GM12878 (cell line): ENCODE data around the gene FAM227A.

Experiments
- BHLHE40 ChIP-seq, 2 experiments: fragments of 450-650 bp in 1 of 2; IDR thresholded peaks; 2 replicates each; pipeline ENCODE4 v1.6.1; 2011 to 2017; ENCODE audit warnings: low read depth in 2 of 2, borderline replicate concordance in 1 of 2, improper control_type of control experiment in 1 of 2, low read length in 1 of 2, mild to moderate bottlenecking in 1 of 2
- CTCF ChIP-seq, 3 experiments: IDR thresholded peaks in 2 of 3; conservative IDR thresholded peaks in 1 of 3; 2 replicates each; pipeline ENCODE4 v1.5.1; 2011; ENCODE audit warnings: low read depth in 3 of 3, low read length in 3 of 3, mild to moderate bottlenecking in 3 of 3, control low read depth in 2 of 3, moderate library complexity in 2 of 3, inconsistent platforms in 1 of 3, mixed read lengths in 1 of 3; ENCODE audit not compliant: control insufficient read depth in 2 of 3, insufficient read depth in 1 of 3; ENCODE audit errors: extremely low read depth in 1 of 3
- FOXM1 ChIP-seq: IDR thresholded peaks from 2 replicates; pipeline ENCODE4 v1.6.1; 2012; ENCODE audit warnings: low read depth, mild to moderate bottlenecking, inconsistent platforms, low read length, moderate library complexity
- HDGF ChIP-seq: fragments of 450-650 bp; IDR thresholded peaks from 2 replicates; pipeline ENCODE4 v1.6.1; 2016; ENCODE audit warnings: antibody characterized with exemption
- MLLT1 ChIP-seq: fragments of 450-650 bp; IDR thresholded peaks from 2 replicates; pipeline ENCODE4 v1.6.1; 2016; ENCODE audit warnings: mild to moderate bottlenecking
- SKIL ChIP-seq: fragments of 450-650 bp; IDR thresholded peaks from 2 replicates; pipeline ENCODE4 v1.6.1; 2017; ENCODE audit warnings: mild to moderate bottlenecking, low read depth, inconsistent platforms; ENCODE audit not compliant: poor library complexity, severe bottlenecking

GRCh38 chr22:38564669-38565068, 91.5 kb downstream of the FAM227A start:
- TF ChIP-seq CTCF (IDR thresholded peaks at IDR 0.05 in 2 of 3, conservative IDR thresholded peaks at IDR 0.05 in 1 of 3; ENCODE audit: control insufficient read depth in 2 of 3, extremely low read depth in 1 of 3, insufficient read depth in 1 of 3, low read depth in 3 of 3, low read length in 3 of 3) (no peak), MLLT1 (no peak), SKIL (no peak), FOXM1 (no peak), HDGF (no peak), BHLHE40 (IDR thresholded peaks at IDR 0.05; ENCODE audit: borderline replicate concordance in 1 of 2, low read depth in 2 of 2, low read length in 1 of 2) (no peak)
